GM12878 (cell line): ENCODE results near the gene MSLN. TPM values are rescaled to one million over a fixed set of nuclear protein-coding genes. Genes with fewer than 3 reads are reported as not detected.
A peak's percentile ranks its signal among the peaks of the same experiment; 100 is the strongest.

Source experiments
- ATAC-seq: fragments of 200-7000 bp; cut with Tn5 transposase; 3 replicates; pipeline ENCODE4 v1.9.1; 2020; ENCODE audit warnings: mild to moderate bottlenecking, moderate library complexity
- BruUV-seq: library from RNA; stranded (reverse); fragments of 400-500 nt; replicated peaks from 2 replicates; lab custom pipeline; 2021; lab: Mats Ljungman, UMichigan
- CTCF ChIA-PET: fragments of 300-600 bp; sonication (Branson Sonifier 250); formaldehyde crosslinking; extraction: SDS; loops from one replicate; lab custom pipeline; 2021; ENCODE audit warnings: inconsistent platforms; lab: Yijun Ruan, JAX
- POLR2A ChIA-PET: fragments of 350-600 bp; formaldehyde crosslinking; extraction: SDS; loops from one replicate; lab custom pipeline; 2021; ENCODE audit warnings: inconsistent platforms; lab: Charles Lee
- RAD21 ChIA-PET: fragments of 300-600 bp; sonication (Branson Sonifier 250); formaldehyde crosslinking; loops from one replicate; lab custom pipeline; 2023; ENCODE audit warnings: antibody characterized with exemption; ENCODE audit not compliant: unreplicated experiment; lab: Charles Lee
- SMC1A ChIA-PET: fragments of 300-600 bp; sonication (Branson Sonifier 250); formaldehyde crosslinking; loops from one replicate; lab custom pipeline; 2023; ENCODE audit not compliant: unreplicated experiment, uncharacterized antibody; lab: Charles Lee
- DNase-seq: peaks from one replicate; pipeline ENCODE4 v3.0.0-alpha.2; 2011; ENCODE audit warnings: low read depth, low spot score
- FAIRE-seq: peaks from 3 replicates; lab custom pipeline; 2011; peaks lifted over from hg19 to GRCh38; lab: Jason Lieb, UNC
- H2AFZ ChIP-seq: 2 replicates; pipeline ENCODE4 v1.6.0; 2011; ENCODE audit warnings: low read depth, low read length, control low read depth; ENCODE audit not compliant: control insufficient read depth
- H3K27ac ChIP-seq: 2 replicates; pipeline ENCODE4 v1.5.1; 2011; ENCODE audit warnings: control low read depth; ENCODE audit not compliant: control insufficient read depth, insufficient read depth
- H3K27me3 ChIP-seq, 2 experiments: replicated peaks in 1 of 2; 2 replicates each; pipeline versions ENCODE4 v1.6.0 to v1.6.1; 2011; ENCODE audit warnings: low read length in 1 of 2; ENCODE audit not compliant: control insufficient read depth in 2 of 2, insufficient read depth in 2 of 2
- H3K36me3 ChIP-seq, 2 experiments: 2 replicates each; pipeline ENCODE4 v1.5.1; 2011; ENCODE audit warnings: low read length in 1 of 2; ENCODE audit not compliant: control insufficient read depth in 2 of 2, insufficient read depth in 2 of 2
- H3K4me1 ChIP-seq: 2 replicates; pipeline ENCODE4 v1.6.1; 2011; ENCODE audit warnings: mild to moderate bottlenecking, low read length, moderate library complexity, mixed read lengths; ENCODE audit not compliant: control insufficient read depth, insufficient read depth
- H3K4me2 ChIP-seq: 2 replicates; pipeline ENCODE4 v1.6.0; 2011; ENCODE audit warnings: control low read depth; ENCODE audit not compliant: control insufficient read depth, insufficient read depth
- H3K4me3 ChIP-seq: fragments of 200-600 bp; sonication (generic); 2 replicates; pipeline ENCODE4 v1.5.1; 2016
- H3K79me2 ChIP-seq: 2 replicates; pipeline ENCODE4 v1.6.0; 2011; ENCODE audit warnings: low read length; ENCODE audit not compliant: control insufficient read depth, insufficient read depth
- H3K9ac ChIP-seq: 2 replicates; pipeline ENCODE4 v1.8.0; 2011; ENCODE audit warnings: low read length, control low read depth, mixed read lengths; ENCODE audit not compliant: control insufficient read depth, insufficient read depth
- H3K9me3 ChIP-seq: replicated peaks from 3 replicates; pipeline ENCODE4 v1.5.1; 2011; ENCODE audit warnings: mild to moderate bottlenecking, low read length; ENCODE audit not compliant: control insufficient read depth, insufficient read depth
- H4K20me1 ChIP-seq: 2 replicates; pipeline ENCODE4 v1.6.0; 2011; ENCODE audit not compliant: control insufficient read depth, insufficient read depth
- HDGF ChIP-seq: fragments of 450-650 bp; IDR thresholded peaks from 2 replicates; pipeline ENCODE4 v1.6.1; 2016; ENCODE audit warnings: antibody characterized with exemption
- NBN ChIP-seq: fragments of 450-650 bp; IDR thresholded peaks from 2 replicates; pipeline ENCODE4 v1.6.1; 2016
- PKNOX1 ChIP-seq: fragments of 450-650 bp; IDR thresholded peaks from 2 replicates; pipeline ENCODE4 v1.6.1; 2016; ENCODE audit warnings: mild to moderate bottlenecking
- SP1 ChIP-seq: IDR thresholded peaks from one replicate; pipeline ENCODE4 v1.6.1; 2011; ENCODE audit warnings: low read depth, low read length
- ZNF207 ChIP-seq: fragments of 450-650 bp; IDR thresholded peaks from 2 replicates; pipeline ENCODE4 v1.6.1; 2014; ENCODE audit warnings: antibody characterized with exemption, mild to moderate bottlenecking, borderline replicate concordance
- WGBS: methylation state at CpG from one replicate; pipeline ENCODE4 v1.1.6; 2016; ENCODE audit warnings: low lambda C conversion rate; ENCODE audit not compliant: insufficient replicate concordance, insufficient coverage; ENCODE audit errors: missing lambda C conversion rate; 5-methylcytosine and 5-hydroxymethylcytosine counted together
- in situ Hi-C: fragments of 300-500 bp; cut with MboI; formaldehyde crosslinking; loops from 9 replicates; pipeline ENCODE4 v1.14.3; 2018; ENCODE audit warnings: mixed read lengths
- intact Hi-C: fragments of 100-400 bp; cut with micrococcal nuclease; formaldehyde crosslinking; loops from one replicate; pipeline ENCODE4 v1.14.2; 2022; ENCODE audit not compliant: unreplicated experiment
- polyA plus RNA-seq, 11 experiments: library from polyadenylated mRNA; depleted of rRNA in 4 of 11; unstranded in 6 of 11; stranded (reverse) in 5 of 11; fragments of >200 nt; fragmentation: Nextera tagmentation in 4 of 11; fragmentation: Illumina TruSeq in 1 of 11; extraction: Ambion mirVana in 4 of 11; extraction: Trizol in 1 of 11; gene quantifications; 1 replicate in 1 of 11; 2 replicates in 10 of 11; pipeline versions ENCODE4 v1.2.1 to v1.2.3, GENCODE V29; 2011 to 2016; ENCODE audit warnings: inconsistent platforms in 2 of 11, missing spikeins in 2 of 11, low read depth in 1 of 11
- total RNA-seq, 4 experiments: library from RNA; depleted of rRNA in 3 of 4; stranded (reverse); fragments of >200 nt in 3 of 4; fragmentation: Illumina TruSeq in 1 of 4; extraction: Trizol in 1 of 4; gene quantifications; 2 replicates each; pipeline versions ENCODE4 v1.2.1 to v1.2.3, GENCODE V29; 2013 to 2021
- TF ChIP-seq, protein P1 (sequence below): IDR thresholded peaks from 2 replicates; pipeline ENCODE4 v1.6.1; 2011; ENCODE audit warnings: low read depth, low read length, improper control_type of control experiment, borderline replicate concordance
- TF ChIP-seq, protein P2 (sequence below): fragments of 450-650 bp; IDR thresholded peaks from 2 replicates; pipeline ENCODE4 v1.6.1; 2016; ENCODE audit warnings: mild to moderate bottlenecking

MSLN gene
- total and polyA plus RNA-seq, 10 of the 15 experiments (the other 5 are each of a cell fraction or from before 2014, with no cell fraction given): 0.08 TPM; not detected in 9

- peak; percentile 83; the same call in 1 of the 2 replicates for TF ChIP-seq ZNF207
- TF ChIP-seq PKNOX1: peak; percentile 92
- TF ChIP-seq, protein P1, sequence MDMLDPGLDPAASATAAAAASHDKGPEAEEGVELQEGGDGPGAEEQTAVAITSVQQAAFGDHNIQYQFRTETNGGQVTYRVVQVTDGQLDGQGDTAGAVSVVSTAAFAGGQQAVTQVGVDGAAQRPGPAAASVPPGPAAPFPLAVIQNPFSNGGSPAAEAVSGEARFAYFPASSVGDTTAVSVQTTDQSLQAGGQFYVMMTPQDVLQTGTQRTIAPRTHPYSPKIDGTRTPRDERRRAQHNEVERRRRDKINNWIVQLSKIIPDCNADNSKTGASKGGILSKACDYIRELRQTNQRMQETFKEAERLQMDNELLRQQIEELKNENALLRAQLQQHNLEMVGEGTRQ: no peak
- TF ChIP-seq HDGF: 0 out of 2 replicates have a peak, but pooled peaks have one; percentile 57
- TF ChIP-seq SP1: no peak
Measured at GRCh38 chr16:807347-808084, 47.0 kb downstream of the MSLN start (continued).

DNA sequence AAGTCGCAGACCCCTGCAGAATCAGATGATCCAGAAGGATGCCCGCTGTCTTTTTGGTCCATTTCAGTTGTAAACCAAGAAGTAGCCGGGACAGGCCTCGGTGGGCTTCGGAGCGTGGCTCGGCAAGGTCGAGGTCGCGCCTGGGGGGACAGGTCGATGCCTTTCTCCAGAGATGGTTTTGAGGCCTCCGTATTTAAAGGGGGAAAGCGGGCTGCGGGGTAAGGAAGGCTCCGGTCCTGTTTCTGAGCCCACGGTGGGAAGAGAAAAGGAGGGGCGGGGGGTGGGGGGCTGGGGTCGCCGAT is 47.5 kb downstream of the MSLN start:
- Histone ChIP-seq H3K79me2 (peaks cover 6% of the 10 kb centered on the region), H3K4me2 (peak overlapping the region; percentile 89), H4K20me1 (no peaks in the 10 kb centered on the region), H3K4me1 (no peaks in the 10 kb centered on the region; the same call in 1 of the 2 replicates), H3K27ac (no peak overlapping the region; the same call in 1 of the 2 replicates), H3K27me3 (no peaks in the 10 kb centered on the region), H3K9ac (peak overlapping the region; percentile 68), H3K36me3 (no peaks in the 10 kb centered on the region), H3K4me3 (peak overlapping the region; percentile 84), H3K9me3 (no peaks in the 10 kb centered on the region; the same call in 2 of the 3 replicates)
- SMC1A ChIA-PET: no interaction called here
- WGBS: 28% methylated on average over 16 of the region's 19 CpGs
- no peak for FAIRE-seq
- CTCF ChIA-PET: no interaction called here
- in situ Hi-C loops (no loop called here), intact Hi-C loops (no loop called here)
- no TSS peak for BruUV-seq
- POLR2A ChIA-PET: no interaction called here
- RAD21 ChIA-PET: no interaction called here
- ATAC-seq: no peak
- TF ChIP-seq, protein P2, sequence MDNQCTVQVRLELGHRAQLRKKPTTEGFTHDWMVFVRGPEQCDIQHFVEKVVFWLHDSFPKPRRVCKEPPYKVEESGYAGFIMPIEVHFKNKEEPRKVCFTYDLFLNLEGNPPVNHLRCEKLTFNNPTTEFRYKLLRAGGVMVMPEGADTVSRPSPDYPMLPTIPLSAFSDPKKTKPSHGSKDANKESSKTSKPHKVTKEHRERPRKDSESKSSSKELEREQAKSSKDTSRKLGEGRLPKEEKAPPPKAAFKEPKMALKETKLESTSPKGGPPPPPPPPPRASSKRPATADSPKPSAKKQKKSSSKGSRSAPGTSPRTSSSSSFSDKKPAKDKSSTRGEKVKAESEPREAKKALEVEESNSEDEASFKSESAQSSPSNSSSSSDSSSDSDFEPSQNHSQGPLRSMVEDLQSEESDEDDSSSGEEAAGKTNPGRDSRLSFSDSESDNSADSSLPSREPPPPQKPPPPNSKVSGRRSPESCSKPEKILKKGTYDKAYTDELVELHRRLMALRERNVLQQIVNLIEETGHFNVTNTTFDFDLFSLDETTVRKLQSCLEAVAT: peak; percentile 96
- no peak for TF ChIP-seq NBN
- TF ChIP-seq, all 136 proteins: peak for 1
- H2AFZ ChIP-seq: peak overlapping the region; percentile 95
- DNase-seq: no peak
